Activated T-helper 1 cell treated with Interleukin-2 at 50 U/mL for 16 hours (primary cell): Measurements from ENCODE around the gene ZNF580.

ENCODE experiments used
- DNase-seq: peaks from one replicate; pipeline ENCODE4 v3.0.0-alpha.2; 2020; ENCODE audit warnings: low read depth

The ZNF580 gene

GRCh38 chr19:55605637-55606470, 34.9 kb upstream of the ZNF580 start, which contains the start of gene ZNF865:
Gene ZNF865, plus strand, starts transcription at chr19:55605647. Its CDS starts 7,972 bp downstream, at chr19:55613619.
- DNase-seq, result peak; percentile 49

DNA sequence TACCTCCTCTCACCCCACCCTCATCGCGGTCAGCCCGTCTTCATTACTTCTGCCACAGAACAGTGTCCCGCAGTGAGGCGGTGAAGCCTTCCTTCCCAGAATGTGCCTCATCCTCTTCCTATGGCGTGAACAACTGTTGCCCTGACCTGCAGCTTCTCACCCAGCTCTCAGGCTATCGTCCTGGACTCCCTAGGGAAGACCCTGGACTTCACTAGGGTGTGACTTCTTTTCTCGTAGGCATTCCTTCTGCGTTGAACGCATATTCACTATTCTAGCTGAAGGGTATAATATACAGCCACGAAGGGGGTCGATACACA, 34.4 kb upstream of the ZNF580 start:
- DNase-seq, result no peak

- no peak for DNase-seq
These were observed 34.0 kb upstream of the ZNF580 start for GRCh38 chr19:55606817-55607216.

DNA sequence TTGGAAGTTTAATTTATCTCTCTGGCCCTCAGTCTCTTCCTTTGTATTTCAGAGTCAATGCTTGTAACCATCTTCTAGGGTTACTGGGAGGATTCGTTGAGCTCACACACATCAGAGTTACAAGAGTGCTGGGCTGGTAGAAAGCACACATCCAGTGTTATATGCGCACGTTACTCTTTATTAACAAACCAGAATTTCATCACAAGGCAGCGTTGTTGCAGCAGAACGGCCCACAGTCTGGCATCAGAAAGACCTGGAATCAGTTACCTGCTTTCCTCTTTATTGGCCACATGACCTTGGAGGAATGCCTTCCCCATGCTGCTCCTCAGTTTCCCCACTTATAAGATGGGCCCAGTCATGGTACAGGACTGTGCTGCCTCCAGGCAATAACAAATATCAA, 31.5 kb upstream of the ZNF580 start:
- no peak for DNase-seq

DNA sequence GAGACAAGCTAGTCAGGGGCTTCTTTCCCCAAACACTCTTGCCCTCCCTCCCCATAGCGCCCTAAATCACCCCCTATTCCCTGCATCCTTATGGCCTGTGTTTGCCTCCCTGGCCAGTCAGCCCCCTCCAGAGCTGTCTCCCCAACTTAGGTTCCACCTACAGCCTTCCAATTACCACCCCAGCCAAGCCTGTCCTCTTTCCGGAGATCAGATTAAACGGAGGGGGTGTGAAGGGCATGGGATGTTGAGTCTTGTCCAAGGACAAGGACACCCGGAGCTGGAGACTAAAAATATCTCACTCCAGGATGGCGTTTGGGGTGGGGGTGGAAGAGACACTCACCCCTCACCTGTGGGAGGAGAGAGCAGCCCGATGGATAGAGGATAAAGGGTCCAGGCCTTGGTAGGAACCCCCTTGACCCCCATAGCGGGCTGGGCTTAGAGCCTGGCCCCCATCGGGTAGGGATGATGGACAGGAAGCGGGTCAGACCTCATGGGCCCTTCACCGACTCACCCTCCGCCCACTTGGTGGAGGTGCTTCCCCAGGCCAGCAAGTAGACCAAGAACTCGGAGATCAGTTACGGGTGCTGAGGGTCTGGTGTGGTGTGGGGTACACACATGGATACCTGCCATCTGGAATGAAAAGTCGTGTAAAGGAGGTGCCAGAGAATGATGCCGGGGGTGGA, 29.4 kb upstream of the ZNF580 start:
- DNase-seq, result no peak

- DNase-seq, result no peak
These were observed 28.7 kb upstream of the ZNF580 start for GRCh38 chr19:55611983-55612645.

GRCh38 chr19:55613396-55613795, 27.4 kb upstream of the ZNF580 start:
- DNase-seq, result no peak

DNA sequence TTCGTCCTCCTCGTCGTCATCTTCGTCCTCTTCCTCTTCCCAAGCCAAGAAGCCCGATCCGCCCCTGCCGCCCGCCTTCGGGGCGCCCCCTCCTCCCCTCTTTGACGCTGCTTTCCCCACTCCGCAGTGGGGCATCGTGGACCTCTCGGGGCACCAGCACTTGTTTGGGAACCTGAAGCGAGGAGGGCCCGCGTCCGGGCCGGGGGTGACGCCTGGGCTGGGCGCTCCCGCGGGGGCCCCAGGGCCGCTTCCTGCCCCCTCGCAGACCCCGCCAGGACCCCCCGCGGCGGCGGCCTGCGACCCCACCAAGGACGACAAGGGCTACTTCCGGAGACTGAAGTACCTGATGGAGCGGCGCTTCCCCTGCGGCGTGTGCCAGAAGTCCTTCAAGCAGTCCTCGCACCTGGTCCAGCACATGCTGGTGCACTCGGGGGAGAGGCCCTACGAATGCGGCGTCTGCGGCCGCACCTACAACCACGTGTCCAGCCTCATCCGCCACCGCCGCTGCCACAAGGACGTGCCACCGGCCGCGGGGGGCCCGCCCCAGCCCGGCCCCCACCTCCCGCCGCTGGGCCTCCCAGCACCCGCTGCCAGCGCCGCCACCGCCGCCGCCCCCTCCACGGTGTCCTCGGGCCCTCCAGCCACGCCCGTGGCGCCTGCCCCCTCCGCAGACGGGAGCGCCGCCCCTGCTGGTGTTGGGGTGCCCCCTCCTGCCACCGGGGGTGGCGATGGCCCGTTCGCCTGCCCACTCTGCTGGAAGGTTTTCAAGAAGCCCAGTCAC, 26.7 kb upstream of the ZNF580 start:
- no peak for DNase-seq

- DNase-seq, result no peak
These were observed 25.9 kb upstream of the ZNF580 start for GRCh38 chr19:55614711-55615542.

DNA sequence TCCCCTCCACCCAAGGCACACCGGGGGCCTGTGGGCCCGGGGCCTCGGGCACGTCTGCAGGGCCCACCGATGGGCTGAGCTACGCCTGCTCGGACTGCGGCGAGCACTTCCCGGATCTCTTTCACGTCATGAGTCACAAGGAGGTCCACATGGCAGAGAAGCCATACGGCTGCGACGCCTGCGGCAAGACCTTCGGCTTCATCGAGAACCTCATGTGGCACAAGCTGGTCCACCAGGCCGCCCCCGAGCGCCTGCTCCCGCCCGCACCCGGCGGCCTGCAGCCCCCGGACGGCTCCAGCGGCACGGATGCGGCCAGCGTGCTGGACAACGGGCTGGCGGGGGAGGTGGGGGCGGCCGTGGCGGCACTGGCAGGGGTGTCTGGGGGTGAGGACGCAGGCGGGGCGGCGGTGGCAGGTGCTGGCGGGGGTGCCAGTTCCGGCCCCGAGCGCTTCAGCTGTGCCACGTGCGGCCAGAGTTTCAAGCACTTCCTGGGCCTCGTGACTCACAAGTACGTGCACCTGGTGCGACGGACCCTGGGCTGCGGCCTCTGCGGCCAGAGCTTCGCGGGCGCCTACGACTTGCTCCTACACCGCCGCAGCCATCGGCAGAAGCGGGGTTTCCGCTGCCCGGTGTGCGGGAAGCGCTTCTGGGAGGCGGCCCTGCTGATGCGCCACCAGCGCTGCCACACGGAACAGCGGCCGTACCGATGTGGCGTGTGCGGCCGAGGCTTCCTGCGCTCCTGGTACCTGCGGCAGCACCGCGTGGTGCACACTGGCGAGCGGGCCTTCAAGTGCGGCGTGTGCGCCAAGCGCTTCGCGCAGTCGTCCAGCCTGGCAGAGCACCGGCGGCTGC, 25.0 kb upstream of the ZNF580 start:
- no peak for DNase-seq

GRCh38 chr19:55616395-55616875, 24.4 kb upstream of the ZNF580 start:
- no peak for DNase-seq

DNA sequence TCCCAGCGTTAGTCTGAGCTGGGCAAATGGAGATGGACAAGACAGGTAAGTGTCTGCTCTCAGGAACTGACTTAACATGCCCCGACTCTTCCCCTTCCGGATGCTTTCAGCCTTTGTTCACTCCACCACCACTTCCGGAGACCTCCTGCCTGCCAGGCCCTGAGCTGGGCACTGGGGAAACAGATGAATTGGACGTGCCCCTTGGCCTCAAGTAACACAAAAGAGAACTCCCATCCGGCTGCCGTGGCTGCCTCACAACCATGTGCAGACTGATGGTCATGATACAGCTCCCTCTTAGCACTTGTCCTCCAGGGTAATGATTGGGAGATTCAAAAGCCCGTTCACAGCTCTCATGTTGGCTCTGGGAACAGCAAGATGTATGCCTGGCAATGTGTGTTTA, 23.4 kb upstream of the ZNF580 start:
- no peak for DNase-seq

- no peak for DNase-seq
These were observed 22.4 kb upstream of the ZNF580 start for GRCh38 chr19:55618426-55618825.

GRCh38 chr19:55619286-55619685, 21.5 kb upstream of the ZNF580 start:
- no peak for DNase-seq

GRCh38 chr19:55620410-55621204, 20.2 kb upstream of the ZNF580 start:
- DNase-seq, result no peak

DNA sequence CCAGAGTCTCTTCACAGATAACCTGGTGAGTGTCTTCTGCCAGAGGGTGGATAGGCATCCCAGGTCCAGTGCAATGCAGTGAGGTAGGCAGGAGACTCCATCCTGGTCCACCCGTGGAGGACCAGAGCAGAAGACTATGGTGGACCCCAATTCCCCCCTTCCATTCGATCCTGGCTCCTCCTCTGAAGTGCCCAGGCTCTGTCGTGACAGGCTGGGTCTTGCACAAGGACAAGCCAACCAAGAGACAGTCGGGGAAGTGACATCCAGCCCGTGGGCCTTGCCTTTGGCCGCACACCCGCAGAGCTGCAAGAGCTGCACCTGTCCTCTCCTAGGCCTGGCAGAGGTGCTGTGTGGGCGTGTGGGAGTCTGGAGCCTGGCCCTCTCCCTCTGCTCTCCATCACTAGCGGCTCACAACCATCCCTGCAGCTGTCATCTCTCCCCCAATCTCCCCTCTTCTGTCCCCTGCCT, 19.6 kb upstream of the ZNF580 start:
- no peak for DNase-seq

DNA sequence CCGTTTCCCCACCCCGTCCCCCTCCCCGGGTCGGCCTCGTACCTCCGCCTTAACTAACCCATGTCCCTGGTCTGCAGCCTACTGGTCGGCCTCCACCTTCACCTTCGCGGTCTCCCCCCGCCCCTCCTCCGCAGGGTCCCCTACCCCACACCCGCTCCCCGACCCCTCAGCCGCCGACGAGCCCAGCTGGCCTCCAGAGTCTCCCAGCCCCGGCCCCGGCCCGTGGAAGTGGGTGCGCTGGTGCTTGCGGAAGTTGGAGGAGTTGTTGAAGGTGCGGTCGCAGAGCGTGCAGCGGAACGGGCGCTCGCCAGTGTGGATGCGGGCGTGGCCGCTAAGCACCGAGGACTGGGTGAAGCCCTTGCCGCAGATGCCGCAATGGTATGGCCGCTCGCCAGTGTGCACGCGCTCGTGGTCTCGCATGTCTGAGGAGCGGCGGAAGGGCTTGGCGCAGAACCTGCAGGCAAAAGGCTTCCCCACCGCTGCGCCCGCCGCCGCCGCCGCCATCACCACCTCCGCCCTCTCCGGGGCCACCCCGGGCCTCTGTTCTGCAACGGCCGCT, 19.1 kb upstream of the ZNF580 start:
- no peak for DNase-seq

DNA sequence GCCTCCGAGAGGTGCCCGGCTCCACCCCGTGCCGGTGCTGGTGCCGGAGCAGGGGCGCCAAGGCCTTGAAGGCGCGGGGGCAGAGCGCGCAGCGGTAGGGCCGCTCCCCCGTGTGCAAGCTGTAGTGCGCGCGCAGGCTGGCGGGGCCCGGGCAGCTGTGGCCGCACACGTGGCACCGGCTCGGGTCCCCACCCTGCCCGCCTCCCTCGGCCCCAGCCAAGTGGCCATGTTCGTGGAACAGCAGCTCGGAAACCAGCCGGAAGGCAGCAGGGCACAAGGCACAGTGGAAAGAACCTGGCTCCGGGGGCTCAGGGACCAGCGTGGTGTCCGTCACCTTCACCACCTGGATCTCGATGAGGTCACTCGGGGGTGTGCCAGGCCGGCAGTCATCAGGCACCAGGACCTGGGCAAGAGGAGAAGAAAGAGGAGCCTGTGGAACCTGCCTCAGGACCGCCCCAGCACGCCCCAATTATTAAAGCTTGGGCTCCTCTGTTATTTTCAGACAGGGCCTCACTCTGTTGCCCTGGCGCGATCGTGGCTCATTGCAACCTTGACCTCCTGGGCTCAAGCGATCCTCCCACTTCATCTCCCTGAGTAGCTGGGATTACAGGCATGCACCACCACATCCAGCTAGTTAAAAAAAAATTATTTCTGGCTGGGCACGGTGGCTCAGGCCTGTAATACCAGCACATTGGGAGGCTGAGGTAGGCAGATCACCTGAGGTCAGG, 18.4 kb upstream of the ZNF580 start:
- no peak for DNase-seq
